Heart right ventricle (tissue), 16 donors: ENCODE results near the gene MEG3. TPM values are rescaled to one million over a fixed set of nuclear protein-coding genes. Genes with fewer than 3 reads are reported as not detected.

Experiments used
- ATAC-seq, 8 donors: fragments of 200-7000 bp; cut with Tn5 transposase; one replicate each; pipeline ENCODE4 v1.9.1; 2020; ENCODE audit warnings: mild to moderate bottlenecking in 8 of 8, moderate library complexity in 8 of 8, moderate number of reproducible peaks in 1 of 8
- DNase-seq, 2 donors: peaks; one replicate each; pipeline ENCODE4 v3.0.0-alpha.2; 2020
- H3K27ac ChIP-seq, 10 donors: fragments of 200-600 bp; sonication (generic) in 2 of 10; one replicate each; pipeline versions ENCODE4 v1.5.0 to v1.8.0; 2020 to 2022; ENCODE audit warnings: mild to moderate bottlenecking in 3 of 10
- H3K27me3 ChIP-seq, 7 donors: fragments of 200-600 bp; one replicate each; pipeline ENCODE4 v1.8.0; 2021 to 2022; ENCODE audit warnings: mild to moderate bottlenecking in 2 of 7
- H3K36me3 ChIP-seq, 9 donors: fragments of 200-600 bp; sonication (generic) in 1 of 9; one replicate each; pipeline versions ENCODE4 v1.5.0 to v1.8.0; 2020 to 2022; ENCODE audit warnings: mild to moderate bottlenecking in 2 of 9
- H3K4me1 ChIP-seq, 9 donors: fragments of 200-600 bp; sonication (generic) in 1 of 9; one replicate each; pipeline versions ENCODE4 v1.5.0 to v1.8.0; 2020 to 2022; ENCODE audit warnings: mild to moderate bottlenecking in 4 of 9
- H3K4me3 ChIP-seq, 10 donors: fragments of 200-600 bp; sonication (generic) in 2 of 10; one replicate each; pipeline versions ENCODE4 v1.5.0 to v1.8.0; 2020 to 2022; ENCODE audit warnings: mild to moderate bottlenecking in 7 of 10, moderate library complexity in 2 of 10
- H3K9me3 ChIP-seq, 11 donors: fragments of 200-600 bp in 10 of 11; sonication (generic) in 2 of 11; one replicate each; pipeline versions ENCODE4 v1.5.0 to v1.8.0; 2013 to 2022; ENCODE audit warnings: mild to moderate bottlenecking in 2 of 11, control low read depth in 1 of 11, moderate library complexity in 1 of 11
- WGBS, 2 donors: extraction: QIAGEN DNeasy Blood & Tissue Kit; methylation state at CpG; one replicate each; pipeline ENCODE4 v1.1.7; 2013; ENCODE audit warnings: inconsistent platforms in 1 of 2; 5-methylcytosine and 5-hydroxymethylcytosine counted together
- intact Hi-C, 10 donors: fragments of 100-400 bp; cut with DNase I; formaldehyde crosslinking; loops; one replicate each; pipeline versions ENCODE4 v1.11.1 to v1.14.2; 2022
- polyA plus RNA-seq, 2 donors: library from polyadenylated mRNA; stranded (reverse); fragments of 200-250 nt; gene quantifications; one replicate each; pipeline ENCODE4 v1.2.3, GENCODE V29; 2013
- total RNA-seq, 10 donors: library from RNA; stranded (reverse); fragmentation: NEBNext Ultra II Directional in 3 of 10; extraction: Animal tissue kit (Norgen Biotek cat#: 25700) in 3 of 10; gene quantifications; one replicate each; pipeline versions ENCODE4 v1.2.1 to v1.2.4, GENCODE V29; 2021 to 2023
- TF ChIP-seq, protein P1 (sequence below), 9 donors: fragments of 200-600 bp; sonication (generic) in 2 of 9; IDR thresholded peaks; one replicate each; pipeline versions ENCODE4 v1.5.0 to v1.8.0; 2021 to 2022; ENCODE audit warnings: antibody characterized with exemption in 9 of 9, mild to moderate bottlenecking in 5 of 9, moderate library complexity in 1 of 9
- donor health status: Arrhythmogenic right ventricular cardiomyopathy.
- donor health status: ischemic (EF 13 %, LVEDD 7.1; RV severe dilation, severe dysfunction).
- donor health status: healthy with polysubstance abuse.
- donor health status: DM: no; HTN: yes; CAD: no.
- donor health status: DM: no; HTN: no; CAD: no.
- donor health status: ischemic (EF 25% LVEDD 6.9; RV normal size, moderate dysfunction).
- donor health status: ischemic (EF 25% LVEDD 5.7; RV mildly dilated, moderate dysfunction).
- donor health status: healthy.
- donor health status: DM: yes; HTN: yes; CAD: no.
- donor health status: Ischemic cardiomyopathy.
- donor health status: ischemic (EF 35%, LVEDD 5.7; RV mildly dilated, moderate dysfunction).
- donor health status: nonischemic (EF 11% LVEDD 7.7; RV severe dilation, severe dysfunction).
- donor health status: DM: yes; HTN: yes; CAD: no.
- donor health status: PGD.
- donor health status: ischemic (EF 29% LVEDD 5.4; RV normal size, mild dysfunction).
- donor health status: nonischemic (EF 23%, LVEDD 6.1; RV moderate dilation, normal function).

Gene MEG3
- total and polyA plus RNA-seq, 12 donors, result 7.7 to 122 (median 12.4) TPM

- Histone ChIP-seq H3K27me3 (peaks cover 9 to 87% (median 83%) of the 10 kb centered on the region in 7 donors), H3K9me3 (no peaks in the 10 kb centered on the region), H3K4me3 (peak within 1 kb of the TSS in 1 of 10 donors; percentile 0), H3K27ac (no peak within 1 kb of the TSS), H3K4me1 (peaks cover 0 to 23% (median 18%) of the 10 kb centered on the region in 9 donors), H3K36me3 (no peaks in the 10 kb centered on the region)
- 61 to 64% methylated on average over 12 of the region's 12 CpGs for WGBS, 2 donors
- intact Hi-C loops, result loop anchor here in 1 of 10 donors (10.0 kb wide), 1 partner anchor 239 kb away; no protein-coding TSS in a partner anchor
- no peak for DNase-seq
- no peak for ATAC-seq
- TF ChIP-seq, protein P1, sequence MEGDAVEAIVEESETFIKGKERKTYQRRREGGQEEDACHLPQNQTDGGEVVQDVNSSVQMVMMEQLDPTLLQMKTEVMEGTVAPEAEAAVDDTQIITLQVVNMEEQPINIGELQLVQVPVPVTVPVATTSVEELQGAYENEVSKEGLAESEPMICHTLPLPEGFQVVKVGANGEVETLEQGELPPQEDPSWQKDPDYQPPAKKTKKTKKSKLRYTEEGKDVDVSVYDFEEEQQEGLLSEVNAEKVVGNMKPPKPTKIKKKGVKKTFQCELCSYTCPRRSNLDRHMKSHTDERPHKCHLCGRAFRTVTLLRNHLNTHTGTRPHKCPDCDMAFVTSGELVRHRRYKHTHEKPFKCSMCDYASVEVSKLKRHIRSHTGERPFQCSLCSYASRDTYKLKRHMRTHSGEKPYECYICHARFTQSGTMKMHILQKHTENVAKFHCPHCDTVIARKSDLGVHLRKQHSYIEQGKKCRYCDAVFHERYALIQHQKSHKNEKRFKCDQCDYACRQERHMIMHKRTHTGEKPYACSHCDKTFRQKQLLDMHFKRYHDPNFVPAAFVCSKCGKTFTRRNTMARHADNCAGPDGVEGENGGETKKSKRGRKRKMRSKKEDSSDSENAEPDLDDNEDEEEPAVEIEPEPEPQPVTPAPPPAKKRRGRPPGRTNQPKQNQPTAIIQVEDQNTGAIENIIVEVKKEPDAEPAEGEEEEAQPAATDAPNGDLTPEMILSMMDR (IDR thresholded peaks at IDR 0.05), result no peak
Measured at GRCh38 chr14:100903672-100904185, 77.8 kb downstream of the MEG3 start, which contains the start of gene RTL1. TSS of gene RTL1 (minus strand) at chr14:100903722. CDS start at chr14:100884788, 18,934 bp downstream.

DNA sequence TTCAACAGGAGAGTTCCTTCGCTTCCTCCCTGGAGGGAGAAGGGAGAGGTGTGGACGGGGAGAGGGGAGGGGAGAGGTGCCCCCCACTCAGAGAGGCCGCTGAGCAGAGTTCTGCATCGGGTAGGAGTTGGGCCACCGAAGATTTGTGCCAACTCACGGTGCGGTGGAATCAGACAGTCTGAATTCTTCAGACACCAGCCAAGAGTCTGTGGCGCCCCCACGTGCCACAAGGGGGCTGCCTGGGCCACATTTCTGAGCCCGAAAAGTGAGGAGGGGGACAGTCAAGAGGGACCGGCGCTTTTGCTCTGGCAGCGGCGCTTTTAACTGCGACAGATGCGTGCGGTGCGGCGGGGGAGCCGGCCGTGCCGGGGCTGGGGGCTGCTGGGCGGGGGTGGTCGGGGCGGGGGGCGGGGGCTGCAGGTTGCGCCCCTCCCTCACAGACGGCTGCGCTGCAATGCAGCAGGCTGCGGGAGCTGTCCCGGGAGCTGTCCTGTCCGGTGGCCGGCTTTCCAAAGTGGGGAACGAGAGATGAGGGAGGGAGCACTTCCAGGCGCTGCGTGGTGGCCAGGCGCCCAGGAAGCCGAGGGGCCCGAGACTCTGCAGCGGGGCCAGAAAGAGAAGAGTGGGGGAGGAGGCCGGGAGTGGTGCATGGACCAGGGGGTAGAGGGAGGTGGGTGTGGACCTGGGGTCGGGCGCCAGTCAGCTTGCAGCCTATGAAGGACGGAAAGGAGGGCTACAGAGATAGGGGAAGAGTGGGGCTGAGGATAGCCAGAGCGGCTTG, 78.6 kb downstream of the MEG3 start:
- Histone ChIP-seq H3K27ac (no peak overlapping the region), H3K4me3 (peak overlapping the region in 1 of 10 donors; percentile 0), H3K4me1 (peaks cover 0 to 16% (median 11%) of the 10 kb centered on the region in 9 donors), H3K9me3 (no peaks in the 10 kb centered on the region), H3K27me3 (peaks cover 9 to 87% (median 75%) of the 10 kb centered on the region in 7 donors), H3K36me3 (no peaks in the 10 kb centered on the region)
- WGBS, 2 donors, result 14 to 32% methylated on average over 42 to 45 of the region's 45 CpGs
- ATAC-seq, result peak in 1 of 8 donors; percentile 14
- DNase-seq, result no peak
- intact Hi-C loops, result loop anchor here in 1 of 10 donors (10.0 kb wide), 1 partner anchor 240 kb away; no protein-coding TSS in a partner anchor
- TF ChIP-seq, protein P1 (IDR thresholded peaks at IDR 0.05), result peak in 1 of 9 donors; percentile 7

DNA sequence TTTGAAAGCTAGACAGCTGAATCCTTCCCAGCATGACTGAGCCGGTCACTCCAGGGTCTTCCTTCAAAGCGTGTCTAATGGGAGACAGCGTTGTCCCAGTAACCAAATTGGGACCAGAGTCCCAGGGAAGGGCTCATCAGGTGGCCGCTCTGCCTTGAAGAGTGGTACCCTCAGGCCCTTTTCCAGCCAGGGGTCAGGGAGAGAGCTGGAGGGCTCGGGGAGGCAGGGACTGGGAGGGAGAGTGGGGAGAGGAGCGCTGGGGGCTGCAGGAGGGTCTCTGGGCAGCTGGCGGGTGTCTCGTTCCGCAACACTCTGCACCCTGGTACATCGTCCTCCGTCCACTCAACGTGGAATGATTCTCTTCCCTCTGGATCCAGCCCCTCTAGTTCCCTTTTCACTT, 79.2 kb downstream of the MEG3 start:
- ATAC-seq (no peak), DNase-seq (no peak)
- intact Hi-C loops, result loop anchor here in 1 of 10 donors (10.0 kb wide), 1 partner anchor 240 kb away; no protein-coding TSS in a partner anchor
- H3K27ac ChIP-seq, result no peak overlapping the region
- TF ChIP-seq, protein P1 (IDR thresholded peaks at IDR 0.05), result no peak
- H3K4me1 ChIP-seq, result peaks cover 0 to 10% (median 5%) of the 10 kb centered on the region in 9 donors
- no peaks in the 10 kb centered on the region for H3K36me3 ChIP-seq
- H3K9me3 ChIP-seq, result no peaks in the 10 kb centered on the region
- no peak overlapping the region for H3K4me3 ChIP-seq
- 59 to 72% methylated on average over 12 of the region's 12 CpGs for WGBS, 2 donors
- H3K27me3 ChIP-seq, result peaks cover 9 to 83% (median 68%) of the 10 kb centered on the region in 7 donors

DNA sequence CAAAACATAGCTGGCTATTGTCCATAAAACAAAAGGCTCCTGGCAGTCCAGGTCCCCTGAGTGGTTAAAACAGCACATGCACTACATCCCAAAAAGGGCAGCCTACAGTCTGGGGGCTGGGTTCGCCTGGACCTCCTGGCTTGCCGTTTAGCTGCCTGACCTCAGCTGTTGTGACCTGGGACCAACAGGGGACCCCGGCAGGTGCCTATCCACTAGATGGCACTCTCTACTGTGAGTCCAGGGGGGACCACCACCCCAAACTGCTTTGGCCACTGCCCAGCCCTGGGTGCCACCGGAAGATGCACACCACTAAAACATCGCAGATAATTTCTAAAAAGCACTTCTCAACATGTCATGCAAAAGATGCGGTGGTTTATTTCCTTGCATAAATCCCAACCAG, 80.5 kb downstream of the MEG3 start:
- ATAC-seq (no peak), DNase-seq (no peak)
- Histone ChIP-seq H3K9me3 (no peaks in the 10 kb centered on the region), H3K4me1 (peaks cover 0 to 5% (median 0%) of the 10 kb centered on the region in 9 donors), H3K4me3 (no peak overlapping the region), H3K27ac (no peak overlapping the region), H3K36me3 (no peaks in the 10 kb centered on the region), H3K27me3 (peaks cover 9 to 71% (median 56%) of the 10 kb centered on the region in 7 donors)
- WGBS, 2 donors, result 59 to 60% methylated on average over 6 of the region's 6 CpGs
- TF ChIP-seq, protein P1 (IDR thresholded peaks at IDR 0.05), result peak in 1 of 9 donors; percentile 12
- intact Hi-C loops, result loop anchor here in 1 of 10 donors (10.0 kb wide), 1 partner anchor 242 kb away; no protein-coding TSS in a partner anchor
